Breast epithelium (tissue), 3 donors: Measurements from ENCODE around the gene SRSF9.

Source experiments
- POLR2A ChIP-seq: fragments of 450-650 bp; IDR thresholded peaks from one replicate; pipeline ENCODE4 v1.6.1; 2016; ENCODE audit warnings: antibody characterized with exemption, mild to moderate bottlenecking, moderate library complexity
- POLR2AphosphoS5 ChIP-seq, 3 donors: sonication (generic); formaldehyde crosslinking; IDR thresholded peaks; one replicate each; pipeline ENCODE4 v1.6.1; 2017; ENCODE audit warnings: antibody characterized with exemption in 3 of 3
- TF ChIP-seq, protein P1 (sequence below), 3 donors: fragments of 450-650 bp; IDR thresholded peaks; one replicate each; pipeline ENCODE4 v1.5.1; 2016 to 2017; ENCODE audit warnings: antibody characterized with exemption in 3 of 3, mild to moderate bottlenecking in 3 of 3, moderate library complexity in 3 of 3

GRCh38 chr12:120439646-120440247 is 29.8 kb downstream of the SRSF9 start:
- TF ChIP-seq POLR2A (no peak), POLR2AphosphoS5 (IDR thresholded peaks at IDR 0.05) (no peak)
- TF ChIP-seq, protein P1, sequence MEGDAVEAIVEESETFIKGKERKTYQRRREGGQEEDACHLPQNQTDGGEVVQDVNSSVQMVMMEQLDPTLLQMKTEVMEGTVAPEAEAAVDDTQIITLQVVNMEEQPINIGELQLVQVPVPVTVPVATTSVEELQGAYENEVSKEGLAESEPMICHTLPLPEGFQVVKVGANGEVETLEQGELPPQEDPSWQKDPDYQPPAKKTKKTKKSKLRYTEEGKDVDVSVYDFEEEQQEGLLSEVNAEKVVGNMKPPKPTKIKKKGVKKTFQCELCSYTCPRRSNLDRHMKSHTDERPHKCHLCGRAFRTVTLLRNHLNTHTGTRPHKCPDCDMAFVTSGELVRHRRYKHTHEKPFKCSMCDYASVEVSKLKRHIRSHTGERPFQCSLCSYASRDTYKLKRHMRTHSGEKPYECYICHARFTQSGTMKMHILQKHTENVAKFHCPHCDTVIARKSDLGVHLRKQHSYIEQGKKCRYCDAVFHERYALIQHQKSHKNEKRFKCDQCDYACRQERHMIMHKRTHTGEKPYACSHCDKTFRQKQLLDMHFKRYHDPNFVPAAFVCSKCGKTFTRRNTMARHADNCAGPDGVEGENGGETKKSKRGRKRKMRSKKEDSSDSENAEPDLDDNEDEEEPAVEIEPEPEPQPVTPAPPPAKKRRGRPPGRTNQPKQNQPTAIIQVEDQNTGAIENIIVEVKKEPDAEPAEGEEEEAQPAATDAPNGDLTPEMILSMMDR (IDR thresholded peaks at IDR 0.05), result peak in 2 of 3 donors; percentile 27 to 39
